GM19035 (cell line): ENCODE data around the gene YWHAH.
"Not testable (repeated sequence)": the region's sequence is repeated elsewhere in the genome, so short reads cannot be mapped to it uniquely, and the experiment has no call there.

ENCODE experiments used
- ATAC-seq: cut with Tn5 transposase; IDR thresholded peaks from one replicate; pipeline ENCODE4 v1.9.1; 2021; ENCODE audit not compliant: unreplicated experiment

Gene YWHAH

DNA sequence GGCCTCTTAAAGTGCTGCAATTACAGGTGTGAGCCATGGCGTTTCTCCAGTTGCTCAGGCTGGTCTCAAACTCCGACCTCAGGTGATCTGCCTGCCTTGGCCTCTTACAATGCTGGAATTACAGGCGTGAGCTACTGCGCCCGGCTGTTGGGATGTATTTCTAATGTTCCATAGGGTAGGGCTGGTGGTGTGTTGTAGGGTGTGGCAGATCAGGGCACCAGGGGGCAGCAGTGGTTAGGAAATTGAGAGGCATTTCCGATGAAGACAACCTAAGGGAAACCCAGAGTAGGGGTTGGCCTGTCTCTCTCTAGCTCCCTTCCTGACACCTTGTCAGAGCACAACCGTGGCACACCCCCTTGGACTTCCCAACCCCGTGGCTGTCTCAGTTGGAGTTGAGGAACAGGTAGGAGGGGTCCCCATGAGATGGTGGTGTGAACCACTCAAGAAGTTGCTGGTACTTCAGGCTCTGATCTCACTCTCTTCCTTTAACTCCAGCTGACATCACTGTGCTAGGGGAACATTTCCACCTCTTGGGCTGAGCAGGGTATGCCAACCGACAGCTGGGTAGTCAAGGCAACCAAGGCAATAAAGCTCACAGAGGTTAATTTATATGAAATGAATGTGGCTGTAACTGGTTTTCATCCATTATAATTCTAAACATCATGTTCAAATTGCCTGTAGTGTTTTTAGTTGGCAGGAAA, 33.0 kb downstream of the YWHAH start:
- ATAC-seq = no peak

DNA sequence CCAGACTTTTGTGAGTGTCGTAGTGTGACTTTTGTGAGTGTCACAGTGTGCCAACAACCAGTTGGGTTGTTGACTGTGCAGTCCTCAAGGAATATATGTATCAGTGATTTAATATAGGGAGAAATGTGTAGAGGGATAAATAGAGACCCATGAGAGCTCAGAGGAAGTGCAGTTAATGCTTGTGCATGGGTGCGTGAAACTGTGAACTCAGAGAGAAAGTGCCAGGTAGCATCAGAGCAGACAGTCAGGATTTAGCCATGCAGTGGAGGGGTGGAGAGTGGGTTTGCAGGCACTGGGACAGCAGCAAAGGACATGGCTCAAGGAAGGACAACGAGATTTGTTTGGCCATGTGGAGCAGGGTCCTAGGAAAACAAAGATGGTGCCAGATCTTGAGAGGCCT, 33.6 kb downstream of the YWHAH start:
- ATAC-seq = no peak

- ATAC-seq = no peak
Observed at GRCh38 chr22:31980628-31981027, 36.3 kb downstream of the YWHAH start.

- not testable (repeated sequence) for ATAC-seq
Observed at GRCh38 chr22:31981976-31982375, 37.6 kb downstream of the YWHAH start.

DNA sequence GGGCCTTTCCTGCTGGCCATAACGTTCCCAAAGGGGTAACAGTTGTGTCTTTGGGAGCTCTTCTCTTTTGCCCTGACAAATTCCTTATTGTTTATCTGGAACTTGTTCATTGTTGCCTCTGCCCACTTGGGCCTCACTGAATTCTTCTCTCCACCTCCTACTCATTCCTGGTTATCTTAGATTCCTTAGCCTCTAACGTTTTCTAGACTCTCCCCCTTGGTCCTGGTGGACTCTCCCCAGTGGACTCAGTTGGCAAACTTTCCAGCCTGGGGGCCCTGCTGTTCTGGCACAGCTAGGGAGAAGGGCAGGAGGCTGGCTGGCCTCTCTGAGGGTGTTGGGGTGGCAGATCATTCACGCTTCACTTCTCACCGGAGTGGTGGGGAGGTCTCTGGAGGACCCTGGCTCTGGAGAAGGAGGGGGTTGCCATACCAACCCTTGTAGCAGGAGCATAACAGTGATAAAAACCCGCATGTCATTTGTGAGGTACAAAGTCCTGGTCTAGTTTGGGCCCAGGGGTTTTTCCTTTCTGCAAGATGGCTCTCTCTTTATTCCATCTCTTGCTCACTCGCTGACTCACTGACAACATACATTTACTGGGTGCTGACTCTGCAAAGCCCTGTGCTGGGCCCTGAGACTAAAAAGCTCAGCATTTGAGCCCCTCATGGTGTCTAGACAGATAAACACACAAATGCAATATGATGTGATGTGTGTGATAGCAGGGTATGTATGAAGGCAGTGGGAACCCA, 39.7 kb downstream of the YWHAH start:
- no peak for ATAC-seq

DNA sequence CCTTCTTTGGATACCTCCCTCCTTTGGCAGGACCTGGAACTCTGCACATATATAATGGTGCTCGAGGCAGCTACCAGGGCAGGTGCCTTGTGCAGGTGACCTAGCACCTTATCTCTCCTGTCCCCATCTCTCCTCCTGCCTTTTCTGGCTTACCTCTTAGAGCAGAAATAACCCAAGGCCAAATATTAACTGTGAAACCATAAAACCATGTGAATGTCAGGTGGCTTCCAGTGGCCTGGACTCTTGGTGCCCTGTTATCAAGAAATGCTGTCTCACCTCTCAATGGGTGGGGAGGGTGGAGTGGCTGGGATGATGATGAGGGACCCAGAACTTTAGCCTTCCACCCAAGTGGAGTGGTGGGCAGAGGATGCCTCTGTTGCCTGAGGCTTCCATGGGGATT, 42.9 kb downstream of the YWHAH start:
- ATAC-seq = no peak

GRCh38 chr22:31991102-31991839, 46.9 kb downstream of the YWHAH start:
- no peak for ATAC-seq

DNA sequence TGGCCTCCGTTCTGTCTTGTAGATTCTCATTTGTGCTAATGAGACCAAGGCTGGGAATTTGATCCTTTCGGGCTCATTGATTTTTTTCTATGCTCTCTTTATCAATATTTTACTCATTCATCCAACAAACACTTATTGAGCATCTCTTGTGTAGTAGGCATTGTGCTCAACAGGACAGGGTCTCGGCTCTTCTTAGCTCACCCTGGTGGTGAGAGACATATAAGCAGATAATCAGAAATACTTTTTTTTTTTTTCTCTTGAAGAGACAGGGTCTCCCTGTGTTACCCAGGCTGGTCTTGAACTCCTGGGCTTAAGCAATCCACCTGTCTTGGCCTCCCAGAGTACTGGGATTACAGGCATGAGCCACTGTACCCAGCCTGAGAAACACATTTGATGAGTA, 50.7 kb downstream of the YWHAH start:
- no peak for ATAC-seq

- no peak for ATAC-seq
Observed at GRCh38 chr22:31995807-31996206, 51.5 kb downstream of the YWHAH start.

- no peak for ATAC-seq
Observed at GRCh38 chr22:31998784-31999385, 54.5 kb downstream of the YWHAH start.

- ATAC-seq = no peak
Observed at GRCh38 chr22:32000181-32000580, 55.8 kb downstream of the YWHAH start.

GRCh38 chr22:32005453-32005852, 61.1 kb downstream of the YWHAH start:
- ATAC-seq = no peak
